LNCaP clone FGC (cell line): Measurements from ENCODE around the gene FKBP8.

Source experiments
- DNase-seq: peaks from one replicate; pipeline ENCODE4 v3.0.0-alpha.2; 2011; ENCODE audit warnings: low read depth
- H3K4me3 ChIP-seq: 2 replicates; pipeline ENCODE4 v1.5.1; 2011; ENCODE audit warnings: mild to moderate bottlenecking, low read depth, low read length, control low read depth
- TF ChIP-seq, protein P1 (sequence below): IDR thresholded peaks from 2 replicates; pipeline ENCODE4 v1.5.1; 2012; ENCODE audit warnings: mild to moderate bottlenecking; ENCODE audit not compliant: control insufficient read depth, insufficient read depth; ENCODE audit errors: extremely low read depth

FKBP8 gene

DNA sequence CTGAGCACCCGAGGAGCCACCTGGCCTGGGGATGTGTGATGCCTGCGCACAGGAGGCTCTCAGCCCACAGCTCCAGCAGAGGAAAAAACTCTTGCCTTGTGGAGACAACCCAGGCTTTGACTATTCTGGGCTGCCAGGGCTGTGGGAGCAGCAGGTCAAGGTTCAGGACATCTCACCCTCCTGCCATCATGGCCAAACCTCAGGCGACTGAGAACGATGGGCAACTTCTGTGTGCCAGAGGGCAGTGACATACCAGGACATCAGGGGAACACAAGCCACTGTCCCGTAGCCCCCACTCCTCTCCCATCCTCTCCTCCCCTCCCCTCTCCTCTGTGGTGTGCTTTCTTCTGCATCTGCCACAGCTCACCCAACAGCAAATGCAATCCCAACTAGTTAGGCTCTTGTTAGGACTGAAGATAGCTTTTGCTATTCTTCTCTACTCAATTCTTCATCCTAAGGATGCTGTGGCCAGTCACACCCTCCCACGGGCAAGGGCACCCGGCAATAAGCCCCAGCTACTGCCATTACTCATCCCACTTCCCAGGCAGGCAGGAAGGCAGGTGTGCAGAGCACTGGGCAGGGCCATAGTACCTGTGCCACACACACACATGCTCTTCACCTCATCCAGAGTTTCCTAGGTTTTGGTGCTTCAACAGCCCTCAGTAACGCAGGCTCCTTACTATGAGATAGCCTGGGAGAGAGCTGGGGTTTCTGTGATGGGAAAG is 38.3 kb downstream of the FKBP8 start:
- H3K4me3 ChIP-seq = no peak overlapping the region
- TF ChIP-seq, protein P1, sequence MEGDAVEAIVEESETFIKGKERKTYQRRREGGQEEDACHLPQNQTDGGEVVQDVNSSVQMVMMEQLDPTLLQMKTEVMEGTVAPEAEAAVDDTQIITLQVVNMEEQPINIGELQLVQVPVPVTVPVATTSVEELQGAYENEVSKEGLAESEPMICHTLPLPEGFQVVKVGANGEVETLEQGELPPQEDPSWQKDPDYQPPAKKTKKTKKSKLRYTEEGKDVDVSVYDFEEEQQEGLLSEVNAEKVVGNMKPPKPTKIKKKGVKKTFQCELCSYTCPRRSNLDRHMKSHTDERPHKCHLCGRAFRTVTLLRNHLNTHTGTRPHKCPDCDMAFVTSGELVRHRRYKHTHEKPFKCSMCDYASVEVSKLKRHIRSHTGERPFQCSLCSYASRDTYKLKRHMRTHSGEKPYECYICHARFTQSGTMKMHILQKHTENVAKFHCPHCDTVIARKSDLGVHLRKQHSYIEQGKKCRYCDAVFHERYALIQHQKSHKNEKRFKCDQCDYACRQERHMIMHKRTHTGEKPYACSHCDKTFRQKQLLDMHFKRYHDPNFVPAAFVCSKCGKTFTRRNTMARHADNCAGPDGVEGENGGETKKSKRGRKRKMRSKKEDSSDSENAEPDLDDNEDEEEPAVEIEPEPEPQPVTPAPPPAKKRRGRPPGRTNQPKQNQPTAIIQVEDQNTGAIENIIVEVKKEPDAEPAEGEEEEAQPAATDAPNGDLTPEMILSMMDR = no peak
- no peak for DNase-seq

DNA sequence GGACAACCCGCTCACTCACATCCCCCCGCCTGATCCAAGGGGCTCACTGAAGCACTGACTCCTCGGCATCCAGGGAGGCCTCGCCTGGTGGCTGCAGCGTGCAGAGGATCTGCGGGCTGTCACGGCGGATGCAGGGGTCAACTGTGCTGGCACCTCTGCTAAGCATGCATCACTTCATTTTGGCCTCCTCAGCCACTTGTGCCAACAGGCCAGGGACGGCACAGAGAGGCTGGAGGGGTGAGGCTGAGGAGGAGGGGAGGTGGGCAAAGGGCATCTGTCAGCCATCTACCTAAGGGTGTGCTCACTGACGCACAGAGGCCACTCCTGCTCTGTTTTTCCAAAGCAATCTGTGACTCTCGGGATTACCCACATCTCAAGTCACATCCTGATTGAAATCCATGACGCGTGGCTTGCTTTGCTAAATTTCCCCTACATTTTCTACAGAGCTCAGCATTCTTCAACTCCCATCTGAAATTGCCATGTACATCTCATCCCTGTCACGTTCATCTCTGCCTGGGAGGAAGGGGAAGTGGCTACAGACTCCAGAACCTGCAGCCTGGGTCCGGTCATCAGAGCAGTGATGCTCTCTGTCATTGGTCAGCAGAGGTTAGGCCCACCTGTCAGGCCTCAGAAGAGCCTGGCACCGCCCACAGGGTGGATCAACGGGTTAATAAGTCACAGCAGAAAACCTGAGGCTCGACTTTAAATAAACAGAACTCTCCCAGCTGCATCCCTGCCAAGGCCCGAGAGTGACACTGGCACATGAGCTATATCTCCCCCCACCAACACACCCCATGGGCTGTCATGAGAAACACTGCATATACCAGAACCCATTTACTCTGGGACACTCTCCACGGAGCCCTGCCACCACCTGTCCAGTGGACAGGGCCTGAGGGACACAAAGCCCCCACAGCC is 39.1 kb downstream of the FKBP8 start:
- peak; percentile 94 for DNase-seq
- TF ChIP-seq, protein P1 = no peak
- peak overlapping the region; percentile 29 for H3K4me3 ChIP-seq

DNA sequence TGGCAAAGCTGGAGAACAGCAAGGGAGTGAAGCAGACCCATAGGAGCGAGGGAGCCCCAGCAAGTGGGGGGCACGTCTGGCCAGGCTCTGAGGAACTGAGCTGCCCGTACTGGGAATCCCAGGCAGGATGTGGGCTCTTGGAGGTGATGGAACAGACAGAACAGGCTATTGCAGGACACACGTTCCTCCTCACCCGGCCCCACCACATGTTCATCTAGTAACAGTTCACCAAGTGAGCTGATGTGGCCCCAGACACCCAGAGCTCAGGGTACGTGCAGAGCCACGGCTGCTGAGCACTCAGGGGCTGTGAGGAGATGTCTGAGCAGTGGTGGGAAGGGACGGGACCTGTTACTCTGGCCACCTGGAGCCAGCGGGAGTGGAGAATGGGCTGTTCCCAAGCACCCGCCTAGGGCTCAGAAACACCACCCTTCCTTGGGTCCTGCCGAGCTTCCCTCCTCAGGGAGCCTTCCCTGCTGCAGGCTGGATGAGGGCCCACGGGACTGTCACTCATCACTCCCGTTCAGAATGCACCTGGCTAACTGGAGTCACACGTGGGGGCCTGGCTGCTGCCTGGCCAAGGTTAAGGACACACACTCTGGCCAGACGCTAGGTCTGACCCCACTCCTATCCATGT is 39.9 kb downstream of the FKBP8 start:
- H3K4me3 ChIP-seq = peak overlapping the region; percentile 29; the same call in 1 of the 2 replicates
- TF ChIP-seq, protein P1 = no peak
- no peak for DNase-seq

DNA sequence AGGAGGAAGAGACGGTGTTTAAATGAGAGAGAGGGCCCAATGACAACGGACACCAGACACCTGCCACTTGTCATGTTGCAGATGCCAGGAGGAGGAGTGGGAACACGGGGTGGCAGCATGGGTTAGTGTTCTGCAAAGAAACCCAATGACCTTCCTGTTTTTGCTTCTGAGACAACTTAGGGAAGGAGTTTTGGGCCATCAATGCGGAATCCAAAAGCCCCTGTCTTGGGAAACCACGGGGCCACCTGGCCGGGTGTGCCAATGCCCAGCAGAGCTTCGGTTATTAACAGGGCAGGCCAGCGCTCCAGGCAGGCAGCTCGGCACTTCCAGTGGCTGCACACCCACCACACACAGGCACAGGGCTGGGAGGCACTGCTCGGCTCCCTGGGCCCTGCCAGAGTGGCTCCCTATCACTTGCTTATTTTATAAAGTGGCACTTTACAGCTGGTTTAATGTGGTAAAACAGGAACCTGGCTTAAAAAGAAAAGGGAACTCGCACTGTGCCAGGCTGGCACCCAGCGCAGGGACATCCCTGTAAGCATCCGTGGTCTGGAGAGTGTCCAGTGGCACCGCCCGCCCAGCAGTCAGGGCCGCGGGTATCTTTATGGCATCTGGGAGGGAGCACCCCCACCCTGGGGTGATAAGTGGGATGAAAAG is 40.6 kb downstream of the FKBP8 start:
- no peak overlapping the region for H3K4me3 ChIP-seq
- TF ChIP-seq, protein P1 = 0 out of 2 replicates have a peak, but pooled peaks have one; percentile 3
- DNase-seq = no peak

DNA sequence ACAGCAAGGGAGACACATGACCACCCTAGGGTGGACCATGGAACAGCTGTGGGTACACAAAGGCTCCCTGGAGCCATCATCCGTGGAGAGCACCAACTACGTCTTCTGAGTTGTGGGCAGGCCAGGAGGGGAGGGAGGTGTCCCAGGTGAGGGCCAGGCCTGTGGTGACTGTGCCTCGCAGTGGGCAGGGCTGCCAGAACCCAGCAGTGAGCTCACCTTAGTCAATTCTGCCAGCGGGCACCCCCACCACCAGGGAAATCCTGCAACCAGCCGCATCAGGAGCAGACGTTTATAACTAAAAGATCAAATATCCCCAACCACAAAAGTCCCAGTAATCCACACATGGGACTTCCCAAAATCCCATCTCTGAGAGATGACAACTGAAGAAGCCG is 41.1 kb downstream of the FKBP8 start:
- TF ChIP-seq, protein P1 = no peak
- no peak overlapping the region for H3K4me3 ChIP-seq
- DNase-seq = no peak

DNA sequence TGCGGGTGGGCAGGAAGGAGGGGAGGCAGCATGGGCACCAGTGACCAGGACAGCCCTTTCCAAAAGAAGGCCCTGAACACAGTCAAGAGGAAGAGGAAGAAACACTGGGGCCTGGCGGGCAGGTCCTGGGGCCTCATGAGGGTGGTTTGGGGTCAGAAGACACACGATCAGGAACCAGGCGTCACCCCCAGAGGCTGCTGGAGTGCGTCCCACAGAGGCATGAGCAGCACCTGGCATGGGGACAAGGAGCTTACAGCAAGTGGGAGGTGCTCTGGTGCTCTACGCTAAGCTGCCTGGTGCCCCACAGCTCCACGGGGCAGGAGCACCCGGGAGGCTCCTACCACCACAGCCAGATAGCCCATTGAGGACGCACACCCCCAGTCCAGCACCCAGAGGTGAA is 41.5 kb downstream of the FKBP8 start:
- no peak for DNase-seq
- TF ChIP-seq, protein P1 = no peak
- no peak overlapping the region for H3K4me3 ChIP-seq
